ENCODE measurements around the gene LRRC75A.
"Not testable (repeated sequence)": the region's sequence is repeated elsewhere in the genome, so short reads cannot be mapped to it uniquely, and the experiment has no call there.

LRRC75A gene

GRCh38 chr17:16448490-16448889 is 43.5 kb downstream of the LRRC75A start:
- no peak for DNase-seq

DNA sequence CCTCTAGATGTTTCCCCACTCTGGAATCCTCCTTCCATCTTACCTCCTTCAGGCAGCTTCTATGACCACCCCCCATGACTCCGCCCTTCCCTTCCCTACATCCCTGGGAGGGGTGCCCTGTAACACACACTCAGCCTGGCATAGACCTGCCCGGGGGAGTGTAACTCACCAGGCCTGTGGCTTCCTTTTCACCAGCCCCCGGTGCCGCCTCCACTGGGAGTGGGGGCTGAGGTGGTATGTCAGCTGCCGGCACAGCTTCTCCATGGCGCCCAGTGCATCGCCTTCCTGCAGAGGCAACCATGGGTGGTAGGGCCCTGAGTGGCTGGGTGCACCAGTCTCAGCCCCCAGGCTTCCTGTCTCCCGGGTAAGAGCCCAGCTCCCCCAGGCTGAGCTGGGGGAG is 44.3 kb downstream of the LRRC75A start:
- no peak for DNase-seq

DNA sequence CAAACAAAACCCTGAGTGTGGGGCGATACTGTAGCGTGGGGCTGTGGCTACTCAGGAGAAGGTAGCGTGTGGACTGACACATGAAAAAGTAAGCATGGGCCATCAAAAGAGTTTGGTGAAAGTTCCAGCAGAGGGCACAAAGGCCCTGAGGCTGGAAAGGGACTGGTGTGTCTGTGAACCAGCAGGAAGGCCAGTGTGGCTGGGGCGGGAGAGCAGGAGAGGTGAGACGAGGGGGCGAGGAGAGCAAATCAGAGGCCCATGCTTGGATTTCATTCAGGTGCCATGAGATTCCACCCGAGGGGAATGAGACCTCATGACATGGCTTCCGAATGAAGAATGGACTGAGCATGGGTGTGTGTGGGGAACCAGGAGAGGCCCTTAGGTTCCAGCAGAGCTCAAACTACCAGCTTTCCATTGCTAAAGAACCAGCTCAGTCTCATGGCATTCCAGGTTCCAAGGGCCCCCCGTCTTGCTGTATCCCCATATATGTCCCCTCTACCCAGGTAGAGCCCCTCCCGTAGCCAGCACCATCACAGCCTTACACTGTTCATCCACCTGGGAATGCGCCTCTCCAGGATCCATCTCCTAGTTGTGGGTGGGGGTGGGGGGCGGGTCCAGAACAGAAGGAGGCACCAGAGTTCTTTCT is 45.5 kb downstream of the LRRC75A start:
- DNase-seq: no peak

GRCh38 chr17:16444258-16444886 is 47.6 kb downstream of the LRRC75A start:
- DNase-seq: no peak

DNA sequence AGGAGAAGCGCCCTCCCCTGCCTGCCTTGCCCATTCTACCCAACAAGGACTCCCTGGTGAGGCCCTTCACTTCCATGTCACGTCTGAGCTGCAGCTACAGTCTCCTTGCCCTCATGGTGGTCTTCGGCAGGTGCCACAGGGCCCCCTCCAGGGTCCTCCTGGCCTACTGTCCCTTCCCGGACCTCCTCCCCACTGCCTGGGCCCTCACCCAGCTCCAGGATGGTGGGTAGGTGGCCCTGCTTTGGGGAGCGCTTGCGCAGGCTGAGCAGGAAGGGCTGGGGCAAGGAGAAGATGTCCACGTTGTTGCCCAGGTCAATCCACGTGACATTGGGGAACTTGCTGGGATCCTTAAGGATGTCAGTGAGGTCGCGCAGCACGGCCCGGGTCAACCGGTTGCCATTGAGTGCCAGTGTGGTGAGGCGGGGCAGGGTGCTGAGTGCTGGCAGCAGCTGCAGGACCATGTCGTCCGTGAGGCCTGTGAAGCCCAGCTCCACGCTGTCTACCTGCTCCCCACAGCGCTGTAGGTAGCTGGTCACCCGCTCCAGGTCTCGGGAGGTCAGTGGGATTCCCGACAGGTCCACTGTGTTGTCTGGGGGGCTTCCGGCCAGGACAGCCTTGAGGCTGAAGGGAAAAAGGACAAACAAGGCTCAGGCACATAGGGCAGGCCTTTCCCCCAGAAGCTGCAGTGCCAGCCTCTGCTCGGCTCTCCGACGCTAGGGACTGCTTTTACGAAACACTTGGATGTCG is 48.3 kb downstream of the LRRC75A start:
- DNase-seq: no peak

DNA sequence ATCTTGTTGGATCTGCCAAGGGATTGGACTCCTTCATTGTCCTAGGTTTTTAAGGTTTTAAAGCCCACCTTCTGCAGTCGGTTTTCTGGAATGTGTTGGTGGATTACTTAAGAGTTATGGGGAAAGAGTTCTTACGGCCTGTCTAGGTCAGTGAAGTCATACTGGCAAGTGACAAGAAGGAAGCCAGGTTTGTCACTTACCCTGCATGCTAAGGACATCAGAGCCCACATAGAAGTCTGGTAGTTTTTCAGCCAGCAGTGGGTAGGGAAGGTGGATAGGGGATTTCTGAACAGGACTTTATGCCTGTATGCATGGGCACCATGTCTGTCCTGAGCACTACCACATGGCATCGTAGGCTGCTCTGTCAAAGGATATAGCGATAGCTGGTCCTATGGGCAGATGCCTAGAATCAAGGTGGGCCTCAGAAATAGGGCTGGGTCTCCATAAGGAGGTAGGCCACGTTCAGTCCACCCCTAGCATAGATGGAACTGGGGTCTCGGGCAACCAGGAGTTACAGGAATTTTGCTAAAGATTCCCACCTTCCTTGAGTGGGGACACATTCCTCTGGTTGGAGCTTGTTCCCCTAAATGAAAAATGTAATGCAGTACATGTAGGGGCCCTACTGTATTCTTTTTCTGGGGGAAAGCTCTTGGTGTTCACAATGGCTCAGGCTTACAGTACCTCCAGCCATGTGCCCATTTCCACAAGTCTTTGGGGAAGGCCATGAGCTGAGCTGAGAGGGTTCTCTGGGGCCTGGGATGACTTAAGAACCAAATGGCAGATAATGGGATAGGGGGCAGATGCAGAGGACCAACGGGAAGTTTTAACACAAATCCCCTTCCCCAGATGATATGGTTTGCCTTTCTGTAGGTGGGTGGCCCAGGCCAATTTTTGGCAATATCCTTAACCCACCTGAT is 49.1 kb downstream of the LRRC75A start:
- DNase-seq: no peak

GRCh38 chr17:16442141-16442540 is 49.9 kb downstream of the LRRC75A start:
- DNase-seq: no peak

DNA sequence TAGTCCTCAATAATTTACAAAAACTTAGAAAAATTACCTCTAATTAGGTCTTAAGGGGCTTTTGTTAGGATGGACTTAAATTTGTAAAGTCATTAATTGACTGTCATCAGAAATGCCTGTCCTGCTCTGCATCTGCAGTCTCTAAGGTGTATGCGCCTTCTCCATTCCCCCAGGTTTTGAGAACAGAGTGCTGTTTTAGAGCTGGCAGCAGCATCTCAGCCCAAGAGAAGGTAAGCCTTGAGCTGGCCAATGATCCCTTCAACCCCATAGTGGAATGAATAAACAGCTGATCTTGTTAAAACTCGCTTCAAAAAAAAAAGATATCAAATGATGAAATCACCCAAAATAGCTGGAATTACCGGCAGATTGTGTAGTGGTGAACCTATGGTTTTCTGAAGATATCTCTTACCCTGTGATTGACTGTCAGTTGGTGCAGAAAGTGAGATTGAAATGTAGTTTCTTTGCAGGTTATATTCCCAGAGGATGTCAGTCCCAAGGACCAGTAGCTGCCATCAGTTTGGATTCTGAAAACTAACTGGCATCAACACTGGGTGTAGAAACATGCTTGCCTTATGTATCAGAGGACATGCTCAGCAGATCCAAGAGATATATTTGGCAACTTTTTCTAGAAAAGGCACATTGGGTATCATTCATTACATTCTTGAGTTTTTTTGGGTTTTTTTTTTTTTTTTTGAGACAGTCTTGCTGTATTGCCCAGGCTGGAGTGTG is 50.9 kb downstream of the LRRC75A start:
- DNase-seq: no peak

DNA sequence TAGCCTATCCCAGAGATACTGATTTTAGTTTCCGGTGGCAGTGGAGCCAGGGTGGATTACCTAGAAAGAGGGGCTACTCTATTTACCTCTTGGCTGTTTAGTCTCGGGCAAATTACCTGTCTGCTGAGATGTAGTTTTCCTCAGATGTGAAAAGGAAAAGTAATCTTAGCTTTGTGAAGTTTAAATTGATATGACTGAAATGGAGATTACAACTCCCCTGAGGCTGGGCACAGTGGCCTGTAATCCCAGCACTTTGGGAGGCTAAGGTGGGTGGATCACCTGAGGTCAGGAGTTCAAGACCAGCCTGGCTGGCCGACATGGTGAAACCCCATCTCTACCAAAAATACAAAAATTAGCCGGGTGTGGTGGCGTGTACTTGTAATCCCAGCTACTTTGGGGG is 51.6 kb downstream of the LRRC75A start:
- DNase-seq: not testable (repeated sequence)

DNA sequence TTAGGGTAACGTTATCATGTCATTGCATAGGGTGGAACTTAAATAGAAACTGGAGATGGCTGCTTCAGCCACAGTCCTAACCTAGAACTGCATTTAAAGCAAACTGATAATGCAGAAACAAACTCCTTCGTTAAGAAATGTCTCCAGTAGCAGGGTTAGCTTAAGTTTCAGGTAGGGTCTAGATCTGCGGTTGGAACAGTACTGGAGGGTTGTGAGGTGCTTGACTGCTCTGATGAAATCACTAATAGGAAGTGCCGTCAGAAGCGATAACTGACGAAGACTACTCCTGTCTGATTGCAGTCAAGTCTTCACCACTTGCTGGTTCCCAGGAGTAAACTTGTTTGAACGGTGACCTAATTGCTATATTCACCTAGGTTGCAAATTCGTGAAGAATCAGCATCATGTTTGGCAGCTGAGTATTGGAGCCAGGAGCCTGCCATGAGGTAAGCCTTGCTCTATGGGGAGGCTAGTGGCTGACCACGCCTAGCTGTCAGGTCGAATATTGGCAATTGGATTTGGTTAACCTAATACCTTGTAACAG is 52.1 kb downstream of the LRRC75A start:
- DNase-seq: peak in 1 of 2 experiments; percentile 23

- no peak for DNase-seq
These were observed 52.6 kb downstream of the LRRC75A start for GRCh38 chr17:16439303-16439791.

- DNase-seq: peak; percentile 90 to 93
These were observed 53.3 kb downstream of the LRRC75A start for GRCh38 chr17:16438557-16439302.

- DNase-seq: no peak
These were observed 53.8 kb downstream of the LRRC75A start for GRCh38 chr17:16438173-16438556.

DNA sequence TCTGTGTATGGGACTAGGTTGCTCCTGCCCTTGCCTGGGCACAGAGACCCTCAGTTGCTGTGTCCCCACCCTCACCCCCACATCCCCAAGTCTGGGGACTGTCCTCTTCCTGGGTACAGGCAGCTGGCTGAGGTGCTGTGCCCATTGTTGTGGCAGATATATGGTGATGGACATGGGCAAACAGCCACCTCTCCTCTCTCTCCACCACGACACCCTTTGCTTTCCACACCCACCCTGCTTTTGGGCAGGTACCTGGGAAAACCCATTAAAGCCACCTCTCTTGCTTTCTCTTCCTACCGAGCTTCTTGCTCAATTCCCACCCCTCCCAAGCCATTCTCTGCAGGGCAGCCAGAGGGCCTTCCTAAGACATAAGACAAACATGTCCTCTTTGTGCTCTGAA is 54.9 kb downstream of the LRRC75A start:
- no peak for DNase-seq

GRCh38 chr17:16435925-16436886 is 55.8 kb downstream of the LRRC75A start:
- DNase-seq: no peak

GRCh38 chr17:16434662-16435061 is 57.3 kb downstream of the LRRC75A start:
- DNase-seq: no peak

GRCh38 chr17:16433514-16433913 is 58.5 kb downstream of the LRRC75A start:
- no peak for DNase-seq

DNA sequence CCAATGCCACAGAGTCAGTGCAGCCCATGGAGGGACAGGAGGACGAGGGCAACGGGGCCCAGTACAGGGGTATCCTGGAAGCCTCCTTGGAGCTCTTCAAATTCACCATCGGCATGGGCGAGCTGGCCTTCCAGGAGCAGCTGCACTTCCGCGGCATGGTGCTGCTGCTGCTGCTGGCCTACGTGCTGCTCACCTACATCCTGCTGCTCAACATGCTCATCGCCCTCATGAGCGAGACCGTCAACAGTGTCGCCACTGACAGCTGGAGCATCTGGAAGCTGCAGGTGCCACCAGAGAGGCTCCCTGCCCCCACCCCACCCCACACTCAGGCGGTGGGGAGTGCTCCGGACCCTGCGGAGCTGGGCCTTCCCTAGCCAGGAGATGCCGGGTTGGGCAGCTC is 60.0 kb downstream of the LRRC75A start:
- no peak for DNase-seq

DNA sequence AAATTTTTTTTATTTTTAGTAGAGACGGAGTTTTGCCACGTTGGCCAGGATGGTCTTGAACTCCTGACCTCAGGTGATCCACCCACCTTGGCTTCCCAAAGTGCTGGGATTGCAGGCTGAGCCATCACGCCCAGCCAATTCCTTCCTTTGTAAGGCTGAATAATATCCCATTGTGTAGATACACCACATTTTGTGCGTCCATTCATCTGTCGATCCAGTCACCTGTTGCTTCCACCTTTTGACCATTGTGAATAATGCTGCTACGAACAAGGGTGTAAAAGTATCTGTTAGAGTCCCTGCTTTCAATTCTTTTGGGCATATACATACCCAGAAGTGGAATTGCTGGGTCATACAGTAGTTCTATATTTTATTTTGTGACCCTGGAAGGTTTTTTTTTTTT is 61.3 kb downstream of the LRRC75A start:
- DNase-seq: no peak

DNA sequence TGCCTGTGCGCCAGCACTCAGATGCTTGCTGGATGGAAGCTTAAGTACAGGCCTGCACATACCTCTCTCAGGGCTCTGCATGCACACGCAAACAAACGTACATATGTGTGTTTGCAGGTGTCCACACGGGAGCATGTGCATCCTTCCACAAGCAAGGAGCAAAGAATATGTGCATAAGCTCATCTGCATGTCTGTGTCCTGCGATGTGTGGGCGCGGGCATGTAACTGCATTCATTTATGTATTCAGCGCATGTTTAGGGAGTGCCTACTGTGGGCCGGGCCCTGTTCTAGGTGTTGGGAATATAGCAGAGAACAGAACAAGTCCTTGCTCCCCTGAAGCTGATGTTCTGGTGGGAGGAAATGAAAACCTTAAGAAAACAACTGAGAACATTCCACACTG is 62.9 kb downstream of the LRRC75A start:
- no peak for DNase-seq

Data from activated CD4-positive, alpha-beta T cell treated with anti-CD3 and anti-CD28 coated beads, Interleukin-2, amount 50 U/mL, for 4 hours (primary cell).